LNCaP clone FGC (cell line): ENCODE results near the gene PRODH2.

Experiments
- DNase-seq: peaks from one replicate; pipeline ENCODE4 v3.0.0-alpha.2; 2011; ENCODE audit warnings: low read depth
- H3K4me3 ChIP-seq: 2 replicates; pipeline ENCODE4 v1.5.1; 2011; ENCODE audit warnings: mild to moderate bottlenecking, low read depth, low read length, control low read depth
- CTCF ChIP-seq: IDR thresholded peaks from 2 replicates; pipeline ENCODE4 v1.5.1; 2012; ENCODE audit warnings: mild to moderate bottlenecking; ENCODE audit not compliant: control insufficient read depth, insufficient read depth; ENCODE audit errors: extremely low read depth

The PRODH2 gene

DNA sequence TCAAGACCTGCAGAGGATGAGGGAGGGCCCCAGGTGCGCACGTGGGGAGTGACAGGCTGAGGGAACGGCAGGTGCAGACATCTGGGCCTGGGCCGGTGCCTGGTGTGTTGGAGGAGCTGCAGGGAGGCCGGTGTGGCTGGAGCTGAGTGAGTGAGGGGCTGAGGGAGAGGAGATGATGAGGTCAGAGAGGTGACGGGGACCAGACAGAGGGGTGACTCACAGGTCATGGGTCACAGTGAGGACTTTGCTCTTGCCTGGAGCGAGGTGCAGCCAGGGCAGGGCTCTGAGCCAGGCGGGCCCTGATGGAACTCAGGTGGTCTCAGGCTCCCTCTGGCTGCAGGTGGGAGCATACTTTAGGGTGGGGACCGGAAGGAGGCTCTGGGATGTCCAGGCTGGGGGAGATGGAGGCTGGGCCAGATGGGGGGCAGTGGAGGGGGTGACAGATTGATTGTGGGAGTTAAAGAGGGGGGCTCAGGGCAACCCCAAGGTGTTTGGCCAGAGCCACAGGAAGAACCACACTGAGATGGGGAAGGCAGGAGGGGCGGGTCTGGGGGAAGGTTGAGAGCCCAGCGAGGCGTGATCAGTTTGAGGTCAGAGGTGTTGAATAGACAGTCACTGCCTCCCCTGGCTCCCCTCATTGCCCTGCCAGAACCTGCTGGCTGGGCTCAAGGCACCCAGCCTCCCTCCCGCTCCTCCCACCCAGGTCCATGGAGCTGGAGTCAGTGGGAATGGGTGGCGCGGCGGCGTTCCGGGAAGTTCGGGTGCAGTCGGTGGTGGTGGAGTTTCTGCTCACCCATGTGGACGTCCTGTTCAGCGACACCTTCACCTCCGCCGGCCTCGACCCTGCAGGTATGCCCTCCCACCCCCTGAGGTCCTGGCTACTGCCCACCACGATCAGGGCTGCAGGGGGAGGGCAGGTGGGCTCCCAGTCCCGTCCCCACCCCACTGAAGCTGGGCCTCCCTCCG is 28.9 kb downstream of the PRODH2 start:
- DNase-seq = no peak
- no peak for TF ChIP-seq CTCF
- no peak overlapping the region for H3K4me3 ChIP-seq

DNA sequence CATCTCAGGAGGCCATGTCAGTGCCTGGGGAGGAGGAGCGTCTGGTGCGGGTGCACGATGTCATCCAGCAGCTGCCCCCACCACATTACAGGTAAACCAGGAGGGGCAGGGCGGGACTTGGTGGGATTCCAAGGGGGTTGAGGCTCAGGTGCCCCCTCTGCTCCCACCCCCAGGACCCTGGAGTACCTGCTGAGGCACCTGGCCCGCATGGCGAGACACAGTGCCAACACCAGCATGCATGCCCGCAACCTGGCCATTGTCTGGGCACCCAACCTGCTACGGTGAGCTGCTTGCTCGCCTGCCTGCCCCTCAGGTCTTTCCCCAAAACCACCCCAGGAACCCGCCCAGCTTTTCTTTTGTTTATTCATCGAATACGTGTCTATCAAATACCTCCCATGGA is 30.1 kb downstream of the PRODH2 start:
- DNase-seq = no peak
- no peak for TF ChIP-seq CTCF
- no peak overlapping the region for H3K4me3 ChIP-seq

DNA sequence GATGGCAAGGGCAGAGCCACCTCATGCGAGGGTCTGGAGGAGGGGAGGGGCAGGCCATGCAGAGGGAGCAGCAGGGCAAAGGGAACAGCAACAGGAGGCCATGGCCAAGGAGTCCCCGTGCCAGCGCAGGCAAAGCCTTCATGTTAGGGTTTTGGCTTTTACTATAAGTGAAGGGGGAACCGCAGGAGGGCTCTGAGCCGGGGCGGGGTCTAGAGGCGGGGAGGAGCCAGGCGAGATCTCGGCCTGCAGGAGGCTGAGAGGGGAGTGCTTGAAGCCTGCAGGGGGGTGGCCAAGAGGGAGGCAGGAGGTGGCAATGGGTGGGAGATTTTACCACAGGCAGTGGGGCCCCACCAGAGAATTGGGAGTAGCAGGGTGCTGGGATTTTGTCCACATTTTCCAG is 31.0 kb downstream of the PRODH2 start:
- TF ChIP-seq CTCF = no peak
- H3K4me3 ChIP-seq = no peak overlapping the region
- DNase-seq = no peak

DNA sequence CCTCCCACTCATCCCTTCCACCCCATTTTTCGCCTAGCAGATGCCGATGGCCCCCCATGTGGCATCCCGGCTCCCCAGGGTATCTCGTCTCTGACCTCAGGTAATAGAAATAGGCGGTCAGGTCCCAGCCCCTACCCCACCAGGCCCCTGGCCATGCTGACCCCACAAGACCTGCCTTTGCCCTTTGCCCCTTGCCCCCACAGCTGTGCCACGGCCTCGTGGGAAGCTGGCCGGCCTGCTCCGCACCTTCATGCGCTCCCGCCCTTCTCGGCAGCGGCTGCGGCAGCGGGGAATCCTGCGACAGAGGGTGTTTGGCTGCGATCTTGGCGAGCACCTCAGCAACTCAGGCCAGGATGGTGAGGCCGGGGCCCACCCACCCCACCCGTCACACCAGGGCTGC is 31.9 kb downstream of the PRODH2 start:
- no peak for DNase-seq
- H3K4me3 ChIP-seq = no peak overlapping the region
- no peak for TF ChIP-seq CTCF

DNA sequence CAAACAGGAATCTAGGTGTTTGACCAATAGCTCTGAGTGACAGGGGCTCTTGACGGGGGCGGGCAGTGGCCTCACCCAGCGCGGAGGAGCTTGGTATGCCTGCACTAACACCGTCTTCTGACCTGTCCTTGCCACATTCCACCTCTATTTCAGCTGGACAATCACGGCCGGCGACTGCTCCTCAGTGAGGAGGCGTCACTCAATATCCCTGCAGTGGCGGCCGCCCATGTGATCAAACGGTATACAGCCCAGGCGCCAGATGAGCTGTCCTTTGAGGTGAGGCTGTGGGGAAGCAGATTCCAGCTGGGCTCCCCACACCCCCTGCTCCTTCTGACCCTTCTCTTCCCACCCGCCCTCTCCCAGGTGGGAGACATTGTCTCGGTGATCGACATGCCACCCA is 32.6 kb downstream of the PRODH2 start:
- DNase-seq = no peak
- no peak overlapping the region for H3K4me3 ChIP-seq
- no peak for TF ChIP-seq CTCF

GRCh38 chr19:35779033-35779432 is 33.6 kb downstream of the PRODH2 start:
- DNase-seq = no peak
- no peak for TF ChIP-seq CTCF
- no peak overlapping the region for H3K4me3 ChIP-seq

- no peak overlapping the region for H3K4me3 ChIP-seq
- DNase-seq = no peak
- TF ChIP-seq CTCF = no peak
Measured at GRCh38 chr19:35777961-35778360, 34.7 kb downstream of the PRODH2 start.
